ENCODE measurements around the gene SLC19A2.

SLC19A2 gene

DNA sequence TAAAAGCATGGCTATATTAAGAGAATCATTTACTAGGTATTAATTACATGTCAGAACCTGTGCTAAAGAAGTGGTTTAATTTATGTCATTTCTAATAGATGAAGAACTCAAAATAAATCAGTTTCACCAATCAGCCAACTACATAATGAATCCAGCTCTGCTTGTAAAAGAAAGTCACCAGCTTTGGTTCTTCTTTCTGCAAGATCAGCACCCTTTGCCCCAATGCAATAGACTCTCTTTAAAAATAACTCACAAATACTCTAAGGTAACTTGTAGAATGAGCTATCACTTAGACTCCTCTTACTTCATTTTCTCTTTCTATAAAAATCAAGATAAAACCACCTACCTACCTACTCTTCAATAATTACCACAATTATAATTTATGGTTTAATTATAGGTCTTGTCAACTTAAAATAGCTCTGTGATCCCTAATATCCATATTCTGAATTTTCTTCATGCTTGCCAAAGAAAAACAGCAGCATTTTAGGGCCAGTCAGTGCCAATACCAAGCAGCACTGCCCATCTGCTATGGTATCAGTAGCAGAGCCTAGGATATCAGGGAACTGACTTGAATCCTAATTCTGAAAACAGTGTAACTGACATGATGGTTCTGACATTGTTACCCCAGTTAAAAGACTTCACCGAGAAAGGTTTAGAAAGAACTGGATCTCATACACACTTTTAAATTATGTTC, 11.3 kb downstream of the SLC19A2 start:
- DNase-seq (ENCODE audit: low read depth), result no peak

DNA sequence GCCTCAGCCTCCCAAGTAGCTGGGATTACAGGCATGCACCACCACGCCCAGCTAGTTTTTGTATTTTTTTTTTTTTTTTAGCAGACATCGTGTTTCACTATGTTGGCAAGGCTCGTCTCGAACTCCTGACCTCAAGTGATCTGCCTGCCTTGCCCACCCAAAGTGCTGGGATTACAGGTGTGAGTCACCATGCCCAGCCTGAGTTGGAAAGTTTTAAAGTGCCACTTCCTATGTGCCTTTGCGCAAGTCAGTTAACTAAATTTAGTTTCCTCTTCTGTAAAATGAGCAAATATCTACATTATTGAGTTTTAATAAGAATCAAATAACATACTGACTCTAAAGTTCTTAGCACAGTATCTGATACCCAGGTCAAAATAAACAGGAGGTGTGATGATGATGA, 12.4 kb downstream of the SLC19A2 start:
- no peak for DNase-seq (ENCODE audit: low read depth)

DNA sequence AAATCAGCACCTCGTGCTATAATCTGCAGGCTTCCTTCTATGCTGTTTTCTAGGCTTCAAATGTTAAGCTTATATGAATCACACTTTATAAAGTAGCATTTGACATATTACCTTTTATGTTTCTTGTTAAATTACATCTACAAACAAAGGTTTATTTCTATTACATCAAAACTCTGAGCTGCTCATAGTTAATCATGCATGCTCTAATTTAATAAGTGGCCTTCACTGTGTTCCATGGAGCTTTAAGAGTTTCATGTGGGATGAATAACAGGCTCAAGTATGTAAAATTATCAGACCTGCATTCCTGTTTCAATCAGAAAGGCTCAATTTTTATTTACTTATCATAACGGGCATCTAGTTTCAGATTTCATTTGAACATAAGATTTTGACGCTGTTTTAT, 13.0 kb downstream of the SLC19A2 start:
- DNase-seq (ENCODE audit: low read depth), result no peak

DNA sequence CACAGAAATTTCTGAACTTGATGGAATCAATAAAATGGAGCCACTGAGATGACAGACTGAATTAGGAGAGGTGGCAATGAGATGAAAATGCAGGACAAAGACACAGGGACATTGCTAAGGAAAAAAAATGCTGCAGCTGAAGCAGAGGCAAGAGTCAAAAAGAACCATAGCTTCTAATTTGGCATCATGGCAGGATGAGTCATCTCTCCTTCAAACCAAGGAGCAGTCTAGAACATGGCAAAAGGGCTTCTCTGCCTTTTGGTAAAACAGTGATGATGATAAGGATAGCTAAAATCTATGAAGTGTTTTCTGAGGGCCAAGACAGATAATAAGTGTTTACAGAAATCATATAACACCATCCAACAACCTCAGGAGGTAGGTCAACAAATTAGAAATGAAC, 16.8 kb downstream of the SLC19A2 start:
- DNase-seq (ENCODE audit: low read depth), result peak; percentile 11

DNA sequence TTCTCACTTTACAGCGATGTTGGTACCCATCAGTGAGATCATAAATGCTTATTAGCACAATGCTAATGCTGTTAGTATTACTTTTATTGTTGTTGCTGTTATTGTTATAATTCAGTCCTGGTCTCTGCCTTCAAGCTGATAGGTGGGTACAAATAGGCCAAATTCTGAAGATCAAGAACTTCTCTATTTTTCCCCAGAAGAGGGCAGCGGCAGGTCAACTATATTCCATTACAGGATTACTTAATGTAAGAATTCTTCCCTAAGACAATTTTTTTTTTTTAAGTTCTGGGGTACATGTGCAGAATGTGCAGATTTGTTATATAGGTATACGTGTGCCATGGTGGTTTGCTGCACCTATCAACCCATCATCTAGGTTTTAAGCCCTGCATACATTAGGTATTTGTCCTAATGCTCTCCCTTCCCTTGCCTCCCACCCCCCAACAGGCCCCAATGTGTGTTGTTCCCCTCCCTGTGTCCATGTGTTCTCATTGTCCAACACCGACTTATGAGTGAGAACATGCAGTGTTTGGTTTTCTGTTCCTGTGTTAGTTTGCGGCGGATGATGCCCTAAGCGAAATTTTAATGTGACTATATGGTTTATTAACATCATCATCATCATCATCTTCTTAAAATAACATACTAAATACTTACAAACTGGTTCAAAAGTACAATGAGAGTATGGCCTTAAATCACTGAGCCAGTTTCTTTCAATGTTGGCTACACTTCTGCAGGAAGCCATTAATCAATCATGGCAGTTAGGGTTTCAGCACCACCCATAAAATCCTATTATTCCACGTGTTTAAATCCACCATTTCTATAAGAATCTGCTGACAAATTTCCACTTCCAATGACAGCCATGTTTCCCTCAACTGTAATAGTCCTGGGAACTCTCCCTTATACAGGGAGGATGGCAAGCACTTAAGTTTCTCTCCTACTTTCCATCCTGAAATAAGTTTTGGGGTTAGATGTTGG, 19.2 kb downstream of the SLC19A2 start:
- DNase-seq (ENCODE audit: low read depth), result peak; percentile 56

DNA sequence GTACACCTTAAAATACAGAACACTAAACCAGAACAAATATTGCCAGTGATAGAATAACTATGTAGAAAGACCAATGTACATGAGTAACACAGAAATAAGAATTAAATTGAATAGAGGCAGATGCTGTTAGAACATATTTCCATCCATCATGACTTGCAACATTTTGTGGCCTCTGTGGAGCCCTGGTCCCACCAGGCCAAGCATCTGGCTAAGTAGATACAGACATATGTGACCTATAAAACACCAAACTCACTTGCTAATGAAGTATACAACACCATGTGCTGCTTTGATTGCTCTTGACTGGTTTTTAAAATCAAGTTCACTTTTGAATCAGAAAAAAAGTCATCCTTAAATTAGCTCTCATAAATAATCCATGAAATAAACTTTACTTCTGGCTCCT, 20.5 kb downstream of the SLC19A2 start:
- DNase-seq (ENCODE audit: low read depth), result no peak

DNA sequence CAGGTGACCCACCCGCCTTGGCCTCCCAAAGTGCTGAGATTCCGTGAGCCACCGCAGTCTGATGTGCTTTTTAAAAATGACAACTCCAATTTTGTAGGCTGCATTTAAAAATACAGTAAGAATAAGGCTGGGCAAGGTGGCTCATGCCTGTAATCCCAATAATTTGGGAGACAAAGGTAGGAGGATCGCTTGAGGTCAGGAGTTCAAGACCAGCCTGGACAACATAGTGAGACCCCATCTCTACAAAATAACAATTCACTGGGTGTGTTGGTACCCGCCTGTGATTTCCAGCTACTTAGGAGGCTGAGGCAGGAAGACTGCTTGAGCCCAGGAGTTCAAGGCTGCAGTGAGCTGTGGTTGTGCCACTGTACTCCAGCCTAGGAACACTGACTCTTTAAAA, 23.4 kb downstream of the SLC19A2 start:
- DNase-seq (ENCODE audit: low read depth), result no peak

DNA sequence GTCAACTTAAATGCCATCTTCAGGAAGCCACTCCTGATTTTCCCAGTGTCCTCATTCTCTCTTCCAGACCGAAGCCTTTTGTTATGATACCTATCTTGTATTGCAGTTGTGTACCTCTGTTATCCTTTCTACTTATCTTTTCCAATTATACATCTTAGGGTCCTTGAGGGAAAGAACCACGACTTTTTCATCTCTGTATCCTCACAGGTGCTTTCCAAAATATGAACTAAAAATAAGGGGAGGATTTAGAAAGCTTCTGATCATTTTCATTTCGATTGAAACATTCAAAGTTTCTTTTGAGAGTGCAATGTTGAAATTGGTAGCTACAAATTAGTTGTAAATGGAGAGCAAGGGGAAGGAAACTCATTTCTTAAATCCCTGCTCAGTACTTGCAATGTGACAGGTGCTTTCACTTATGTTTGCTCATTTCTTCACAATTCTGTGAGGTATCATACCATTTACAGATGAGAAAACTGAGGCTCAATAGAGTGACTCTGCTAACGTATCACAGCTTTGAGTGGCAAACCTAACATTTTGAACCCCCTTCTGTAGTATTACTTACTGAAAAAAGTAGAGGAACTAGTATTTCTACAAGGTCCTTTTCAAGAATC, 24.2 kb downstream of the SLC19A2 start:
- no peak for DNase-seq (ENCODE audit: low read depth)

DNA sequence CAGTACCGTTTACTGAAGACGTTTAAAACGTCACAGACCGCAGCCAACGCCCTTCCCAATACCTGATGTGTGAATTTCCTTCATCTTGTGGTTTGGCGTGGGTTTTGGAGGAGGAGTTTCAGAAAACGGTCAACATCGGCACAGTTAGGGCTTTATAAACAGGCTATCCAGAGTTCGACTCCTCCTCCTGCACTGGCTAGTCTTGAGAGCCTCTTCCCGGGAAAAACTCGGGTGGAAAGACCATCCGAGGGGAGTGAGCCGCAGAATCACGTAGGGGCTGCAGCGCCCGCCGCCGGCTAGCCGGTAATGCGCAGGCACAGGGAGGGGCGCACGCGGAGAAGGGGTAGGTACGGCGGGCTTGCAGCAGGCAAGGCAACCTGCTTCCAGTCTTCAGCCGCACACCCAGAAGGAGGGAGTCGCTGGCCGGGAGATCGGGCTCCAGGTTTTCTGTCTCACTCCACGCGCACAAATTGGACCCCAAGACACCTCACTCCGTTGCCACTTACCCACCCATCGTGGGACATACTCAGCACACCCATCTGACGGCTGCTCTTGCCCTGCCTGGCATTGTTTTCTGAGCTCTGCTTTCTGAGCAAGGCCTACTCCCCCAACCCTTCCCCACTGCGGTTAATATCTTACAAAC, 25.4 kb downstream of the SLC19A2 start:
- DNase-seq (ENCODE audit: low read depth), result peak; percentile 73

DNA sequence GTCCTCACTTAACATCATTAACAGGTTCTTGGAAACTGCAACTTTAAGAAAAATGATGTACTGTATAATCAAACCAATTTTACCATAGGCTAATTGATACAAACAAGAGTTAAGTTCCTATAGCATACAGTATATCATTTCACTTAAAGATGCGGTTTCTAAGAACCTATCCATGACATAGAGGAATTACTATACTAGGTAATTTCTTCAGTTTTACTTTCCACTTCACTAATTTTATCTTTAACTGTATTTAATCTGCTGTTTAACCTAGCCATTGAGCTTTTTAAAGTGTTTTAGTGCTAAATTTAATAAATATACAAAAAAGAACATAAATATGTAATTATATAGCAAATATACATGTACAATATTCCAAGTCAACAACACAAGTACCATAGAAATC, 28.3 kb downstream of the SLC19A2 start:
- DNase-seq (ENCODE audit: low read depth), result no peak

DNA sequence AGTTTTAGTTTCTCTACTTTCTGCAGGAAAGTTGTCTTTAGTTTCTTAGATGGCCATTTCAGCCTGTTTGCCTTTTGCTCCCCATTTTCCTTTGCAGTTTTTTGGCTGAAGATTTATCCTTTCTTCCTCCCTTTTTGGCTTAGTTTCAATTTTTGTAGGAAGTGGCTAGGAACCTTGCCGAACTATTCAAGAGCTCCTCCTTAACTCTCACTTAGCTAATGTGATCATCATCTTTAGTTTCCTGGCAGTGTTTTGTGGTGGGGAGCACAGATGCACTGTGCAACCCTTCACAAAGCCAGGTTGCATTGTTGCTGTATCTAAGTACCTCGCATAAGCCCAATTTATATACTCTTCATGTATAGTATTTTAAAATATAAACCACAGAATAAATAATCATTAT, 29.7 kb downstream of the SLC19A2 start:
- DNase-seq (ENCODE audit: low read depth), result no peak

DNA sequence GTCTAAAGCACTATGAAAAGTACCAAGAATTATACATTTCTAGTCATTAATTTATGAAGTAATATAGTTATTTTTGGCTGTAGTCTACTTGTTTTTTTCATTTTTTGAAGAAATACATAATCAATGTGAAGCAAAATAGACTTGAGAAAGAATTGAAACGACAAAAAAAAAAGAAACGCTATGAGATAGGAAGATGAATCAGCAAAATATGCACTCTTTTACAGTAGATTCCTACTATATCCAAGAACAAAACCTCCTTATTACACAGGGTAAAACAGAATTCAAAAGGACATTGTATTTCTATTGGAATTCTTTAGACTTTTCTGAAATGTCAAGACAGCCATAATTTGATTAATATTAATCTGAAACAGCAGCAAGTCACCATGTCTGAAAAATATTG, 32.8 kb downstream of the SLC19A2 start:
- no peak for DNase-seq (ENCODE audit: low read depth)

DNA sequence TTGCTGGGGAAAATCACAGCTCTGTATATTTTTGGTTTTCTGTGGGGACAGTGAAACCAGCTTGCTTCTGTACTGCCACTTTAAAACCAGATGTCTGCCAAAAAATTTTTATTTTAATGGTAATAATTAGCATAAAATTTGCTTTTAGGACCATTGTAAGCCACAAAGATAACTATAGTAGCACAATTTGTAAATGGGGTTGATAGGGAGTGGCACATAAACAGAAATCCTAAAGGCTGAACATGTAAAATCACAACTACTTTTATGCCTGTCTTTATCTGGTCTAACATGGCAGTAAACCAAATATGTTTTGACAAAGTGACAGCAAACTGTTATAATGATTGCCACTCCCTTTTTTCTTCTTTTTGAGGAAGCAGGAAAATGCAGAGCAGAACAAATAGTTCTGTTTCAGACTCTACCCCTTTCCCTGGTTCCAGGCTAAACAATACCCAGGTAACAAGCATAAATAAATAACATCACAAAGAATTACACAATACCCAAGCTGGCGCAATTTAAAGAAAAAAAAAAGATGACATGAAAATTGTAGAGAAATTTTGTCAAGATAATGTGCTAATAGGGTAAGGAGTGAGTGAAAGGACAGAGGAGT, 34.4 kb downstream of the SLC19A2 start:
- DNase-seq (ENCODE audit: low read depth), result no peak

DNA sequence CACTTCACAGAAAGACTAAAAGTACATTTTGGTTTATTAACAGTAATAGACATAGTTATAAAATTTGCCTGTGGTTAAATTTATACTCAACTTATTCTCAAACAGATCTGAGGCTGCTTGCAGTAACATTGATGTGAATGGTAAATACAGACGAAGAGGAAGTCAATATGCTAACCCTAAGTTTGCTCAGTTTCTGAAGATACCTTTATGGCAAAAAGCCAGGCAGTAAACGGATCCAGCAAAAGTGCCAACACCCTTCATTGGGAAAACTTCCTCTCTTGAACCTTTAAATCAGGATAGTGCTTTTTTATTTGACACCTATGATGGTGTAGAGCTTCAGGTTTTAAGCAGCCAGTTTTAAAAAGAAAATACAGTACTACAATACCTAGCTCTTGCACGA, 41.8 kb downstream of the SLC19A2 start:
- no peak for DNase-seq (ENCODE audit: low read depth)

DNA sequence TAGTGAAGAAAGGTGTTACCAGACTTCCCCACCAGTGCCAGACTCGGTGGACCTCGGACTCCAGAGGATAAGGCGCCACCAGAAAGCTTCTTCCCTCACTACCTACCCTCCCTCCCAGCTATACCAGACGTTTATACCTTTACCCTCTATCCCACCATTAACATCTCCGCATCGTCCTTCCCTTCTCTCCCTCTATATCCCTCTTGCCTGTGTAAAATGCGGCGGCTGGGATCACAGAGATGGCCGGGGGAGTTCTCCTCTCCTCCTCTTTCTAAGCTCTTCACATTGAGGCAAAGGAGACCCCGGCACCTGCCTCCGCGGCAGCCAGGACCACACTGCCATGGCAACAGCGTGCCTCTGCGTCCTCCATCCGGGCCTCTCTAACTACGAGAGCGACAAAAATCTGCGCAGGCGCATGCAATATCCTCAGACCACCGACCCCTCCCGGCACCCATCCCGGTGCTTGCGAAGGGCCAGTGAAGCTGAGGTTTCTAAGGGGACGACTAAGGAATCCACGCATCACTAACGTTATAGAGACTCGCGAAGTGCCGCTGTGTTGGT, 58.6 kb downstream of the SLC19A2 start, which contains the start of gene CCDC181:
CCDC181 (minus strand) TSS at position 394 of the 561 bp plus-strand sequence. CDS start 2,547 bp downstream, outside the sequence.
- DNase-seq (ENCODE audit: low read depth), result peak; percentile 65

DNA sequence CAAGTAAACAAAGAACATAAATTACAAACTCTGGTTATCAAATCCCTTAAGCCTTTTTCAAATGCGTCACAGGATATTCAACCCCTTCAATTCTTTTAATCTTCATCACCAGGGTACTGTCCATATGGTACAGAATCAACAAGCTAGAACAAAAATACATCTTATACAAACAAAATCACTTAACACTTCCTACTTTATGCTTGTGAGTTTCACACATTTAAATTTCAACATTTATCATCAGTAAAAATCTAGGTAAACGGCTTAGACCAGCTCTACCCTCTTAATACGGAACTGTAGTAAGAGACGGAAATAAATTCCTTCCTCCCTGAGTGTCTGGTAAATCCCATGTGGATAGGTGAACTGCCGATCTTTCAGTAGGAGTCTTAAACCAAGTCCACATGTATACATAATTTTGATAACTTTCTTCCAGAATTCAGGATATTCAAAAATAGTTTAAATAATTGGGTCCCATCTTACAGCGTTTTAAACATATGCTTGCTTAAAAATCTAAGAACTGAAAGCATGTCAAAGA, 59.5 kb downstream of the SLC19A2 start:
- no peak for DNase-seq (ENCODE audit: low read depth)

DNA sequence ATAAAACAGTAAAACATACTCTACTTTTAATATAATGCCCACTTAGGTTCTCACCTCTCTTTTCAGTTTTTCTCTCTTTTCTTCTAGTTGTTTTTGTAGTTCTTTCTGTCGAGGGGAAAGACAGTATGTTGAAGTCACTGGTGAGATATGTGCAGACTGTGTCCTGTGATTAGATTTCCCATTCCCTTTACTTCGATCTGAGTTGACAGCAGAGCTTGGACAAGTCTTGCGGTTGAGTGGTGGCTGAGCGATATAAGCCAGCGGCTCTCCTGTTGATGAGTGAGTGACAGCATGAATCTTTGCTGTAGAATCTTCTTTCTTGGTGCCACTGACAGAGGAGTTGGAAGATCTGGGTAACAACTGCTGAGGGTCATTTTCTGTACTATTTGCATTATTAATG, 64.4 kb downstream of the SLC19A2 start:
- DNase-seq (ENCODE audit: low read depth), result no peak

DNA sequence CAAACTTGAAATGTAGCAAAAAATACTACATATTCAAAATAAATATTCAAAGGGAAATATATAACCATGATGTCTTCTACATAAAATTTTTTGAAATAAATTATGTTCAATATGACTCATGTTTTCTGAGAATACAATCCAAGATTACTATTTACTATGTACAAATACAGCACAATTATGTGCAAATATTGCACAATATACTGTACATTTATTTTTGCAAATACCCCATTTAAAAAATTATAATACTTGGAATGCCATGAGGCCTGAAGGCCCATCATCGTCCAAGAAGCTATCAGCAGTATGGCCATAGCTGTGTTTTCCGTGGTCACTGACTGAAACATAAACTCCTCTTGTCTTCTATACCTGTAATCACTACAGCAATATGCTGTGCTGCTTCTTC, 70.8 kb downstream of the SLC19A2 start:
- no peak for DNase-seq (ENCODE audit: low read depth)
